Measurements from ENCODE around the gene DOCK3. TPM values are rescaled to one million over a fixed set of nuclear protein-coding genes. Genes with fewer than 3 reads are reported as not detected.

The DOCK3 gene
- total and polyA plus RNA-seq, 2 of the 4 experiments (the other 2 are of a cell fraction) = under 0.01 to 0.12 TPM

DNA sequence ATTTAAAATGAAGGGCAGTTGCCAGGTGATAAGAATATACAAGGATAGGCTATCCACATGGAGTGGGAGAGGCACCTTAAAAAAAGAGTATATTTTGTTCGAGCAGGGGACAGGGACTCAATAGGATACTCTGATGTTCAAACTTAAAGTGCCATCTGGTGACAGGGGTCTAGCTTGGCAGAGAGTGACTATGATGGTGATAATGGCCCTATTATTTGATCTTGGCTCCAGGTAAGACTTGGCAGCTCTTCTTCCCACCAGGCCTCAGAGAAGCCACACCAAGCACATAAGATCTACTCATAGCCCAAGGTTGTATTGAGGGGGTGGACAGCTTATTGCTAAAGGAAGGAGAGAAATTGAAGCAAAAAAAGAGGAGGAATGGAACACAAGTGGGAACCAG lies 601.3 kb downstream of the DOCK3 start:
- no peak overlapping the region for H3K4ac ChIP-seq (ENCODE audit: low read depth, low read length)
- no peaks in the 10 kb centered on the region for H3K9me3 ChIP-seq (ENCODE audit: control insufficient read depth, insufficient read depth, low read length)
- no peaks in the 10 kb centered on the region for H3K36me3 ChIP-seq (ENCODE audit: control insufficient read depth, insufficient read depth, low read length)
- H2BK20ac ChIP-seq (ENCODE audit: low read depth, low read length) = no peak overlapping the region
- intact Hi-C loops (cut with micrococcal nuclease) (no loop called here), dilution Hi-C loops (cut with HindIII; ENCODE audit: low sequenced_read_pairs, unreplicated experiment) (no loop called here), in situ Hi-C loops (cut with MboI; ENCODE audit: low sequenced_read_pairs) (no loop called here)
- TF ChIP-seq, protein P1, sequence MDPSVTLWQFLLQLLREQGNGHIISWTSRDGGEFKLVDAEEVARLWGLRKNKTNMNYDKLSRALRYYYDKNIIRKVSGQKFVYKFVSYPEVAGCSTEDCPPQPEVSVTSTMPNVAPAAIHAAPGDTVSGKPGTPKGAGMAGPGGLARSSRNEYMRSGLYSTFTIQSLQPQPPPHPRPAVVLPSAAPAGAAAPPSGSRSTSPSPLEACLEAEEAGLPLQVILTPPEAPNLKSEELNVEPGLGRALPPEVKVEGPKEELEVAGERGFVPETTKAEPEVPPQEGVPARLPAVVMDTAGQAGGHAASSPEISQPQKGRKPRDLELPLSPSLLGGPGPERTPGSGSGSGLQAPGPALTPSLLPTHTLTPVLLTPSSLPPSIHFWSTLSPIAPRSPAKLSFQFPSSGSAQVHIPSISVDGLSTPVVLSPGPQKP (IDR thresholded peaks at IDR 0.05; ENCODE audit: borderline replicate concordance, low read depth, low read length) = no peak
- TF ChIP-seq USF2 (IDR thresholded peaks at IDR 0.05; ENCODE audit: low read depth, low read length) = no peak
- no peak for TF ChIP-seq RCOR1 (IDR thresholded peaks at IDR 0.05; ENCODE audit: insufficient replicate concordance, low read length)
- no peak for TF ChIP-seq MAZ (IDR thresholded peaks at IDR 0.05; ENCODE audit: borderline replicate concordance, low read depth, low read length)
- TF ChIP-seq NFE2L2 (IDR thresholded peaks at IDR 0.05; ENCODE audit: low read depth, low read length) = no peak
- no peak for TF ChIP-seq RAD21 (IDR thresholded peaks at IDR 0.05; ENCODE audit: low read length)
- TF ChIP-seq BHLHE40 (IDR thresholded peaks at IDR 0.05; ENCODE audit: low read depth, low read length) = no peak
- no peaks in the 10 kb centered on the region for H3K9me1 ChIP-seq (ENCODE audit: insufficient read depth, low read length)
- no CpG with 5 or more reads among the region's 1 CpG for WGBS, 2 experiments (ENCODE audit: extremely low coverage in 2 of 2, insufficient read length in 1 of 2)
- H3K56ac ChIP-seq (ENCODE audit: extremely low read depth, insufficient read depth, low read length) = no peak overlapping the region
- H2BK15ac ChIP-seq (ENCODE audit: low read depth, low read length) = no peak overlapping the region
- no peak overlapping the region for H4K5ac ChIP-seq (ENCODE audit: low read depth, low read length)
- H3K4me1 ChIP-seq (ENCODE audit: control insufficient read depth, insufficient read depth, low read length) = no peaks in the 10 kb centered on the region
- H3K18ac ChIP-seq (ENCODE audit: low read depth, low read length) = no peak overlapping the region
- ChIA-PET CTCF (no interaction called here), POLR2A (ENCODE audit: unreplicated experiment) (no interaction called here)
- no peak overlapping the region for H3K23ac ChIP-seq (ENCODE audit: low read depth, low read length)
- no peak overlapping the region for H2BK120ac ChIP-seq (ENCODE audit: low read depth, low read length)
- no peaks in the 10 kb centered on the region for H3K79me1 ChIP-seq (ENCODE audit: low read depth in 1 of 2, low read length in 2 of 2)
- H2BK5ac ChIP-seq (ENCODE audit: low read depth, low read length, poor library complexity, severe bottlenecking) = no peak overlapping the region
- no peak overlapping the region for H4K91ac ChIP-seq (ENCODE audit: insufficient read depth, low read depth, low read length)
- no peak overlapping the region for H3K4me3 ChIP-seq (ENCODE audit: insufficient read depth, low read depth, low read length)
- ATAC-seq (ENCODE audit: low read depth) = no peak
- H2AK9ac ChIP-seq (replicated peaks; ENCODE audit: low read depth, low read length, poor library complexity) = no peak overlapping the region
- H3K14ac ChIP-seq (replicated peaks; ENCODE audit: low read depth, low read length) = no peak overlapping the region
- H3K27me3 ChIP-seq (ENCODE audit: control insufficient read depth, insufficient read depth, low read length) = peaks cover 7% of the 10 kb centered on the region
- DNase-seq = no peak
- H2AK5ac ChIP-seq (ENCODE audit: low read depth, low read length) = no peak overlapping the region
- no peaks in the 10 kb centered on the region for H4K20me1 ChIP-seq (ENCODE audit: insufficient read depth, low read length)
- H3K4me2 ChIP-seq (ENCODE audit: low read depth, low read length) = no peak overlapping the region
- BruUV-seq (replicated peaks) = no TSS peak
- no peak overlapping the region for H3K9ac ChIP-seq (ENCODE audit: low read depth, low read length)
- H4K8ac ChIP-seq (ENCODE audit: low read depth in 2 of 2, low read length in 2 of 2) = no peak overlapping the region
- no peak overlapping the region for H3K27ac ChIP-seq (ENCODE audit: insufficient read depth, low read length)
- H2AFZ ChIP-seq (replicated peaks; ENCODE audit: low read length, poor library complexity) = no peak overlapping the region

All from IMR-90 (cell line).